ENCODE measurements around the gene EN2. TPM values are rescaled to one million over a fixed set of nuclear protein-coding genes. Genes with fewer than 3 reads are reported as not detected.

EN2 gene
- total RNA-seq, 1 experiment from 2014 or later = 0.07 TPM

DNA sequence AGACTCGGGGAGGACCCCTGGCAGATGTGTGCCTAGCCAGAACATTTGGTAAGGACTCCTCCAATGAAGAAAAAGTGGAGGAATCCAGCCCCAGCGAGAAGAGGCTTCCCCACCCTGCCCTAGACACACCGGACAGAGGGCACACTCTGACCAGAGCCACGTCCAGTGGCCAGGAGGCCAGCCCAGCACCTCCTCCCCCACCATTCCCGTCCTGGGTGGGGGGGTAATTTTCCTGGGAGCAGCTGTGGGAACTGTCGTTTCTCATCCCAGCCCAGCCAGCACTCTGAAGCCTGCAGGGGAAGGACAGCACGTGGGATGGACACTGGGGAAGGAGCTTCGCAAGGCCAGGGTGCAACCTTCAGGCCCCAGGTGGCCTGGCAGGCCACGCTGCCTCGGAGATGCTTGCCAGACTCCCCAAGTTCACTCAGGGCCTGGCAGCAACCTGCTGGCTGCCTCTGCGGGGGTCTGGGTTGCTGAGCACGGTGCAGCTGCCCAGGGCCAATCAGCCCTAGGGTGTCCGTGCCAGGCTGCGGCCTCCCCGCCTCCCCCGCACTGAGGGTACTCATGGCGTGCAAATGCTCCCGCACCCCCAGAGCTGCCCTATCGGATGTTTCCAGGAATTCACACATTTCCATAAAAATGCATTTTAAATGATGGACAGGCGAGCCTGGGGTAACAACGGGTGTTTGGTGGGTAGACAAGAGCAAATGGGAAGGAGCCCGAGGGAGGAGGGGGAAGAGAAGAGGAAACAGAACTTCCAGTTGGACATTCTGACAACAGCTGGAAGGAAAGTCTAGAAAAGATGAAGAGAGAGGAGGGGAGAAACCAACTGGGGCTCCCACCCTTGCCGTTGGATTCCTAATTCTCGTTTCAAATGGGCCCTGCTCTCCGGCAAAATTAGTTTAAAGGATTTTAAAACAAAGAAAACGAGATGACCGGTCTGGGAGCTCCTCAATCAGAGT, 1.9 kb upstream of the EN2 start:
- Histone ChIP-seq H4K5ac (ENCODE audit: insufficient read length, low read depth, low read length) (no peak overlapping the region), H3K56ac (ENCODE audit: insufficient read length, low read depth, low read length) (no peak overlapping the region), H2BK15ac (ENCODE audit: low read depth, low read length) (no peak overlapping the region), H3K27ac (ENCODE audit: insufficient read length, low read depth, low read length) (no peak overlapping the region), H3T11ph (ENCODE audit: low read length) (no peak overlapping the region), H3K79me2 (ENCODE audit: insufficient read depth, low read length) (no peaks in the 10 kb centered on the region), H3K23ac (ENCODE audit: insufficient read length, low read depth, low read length) (no peak overlapping the region), H2AFZ (ENCODE audit: low read length) (no peak overlapping the region), H2BK5ac (ENCODE audit: insufficient read length, low read length) (no peak overlapping the region), H3K9me3 (ENCODE audit: control insufficient read depth, low read depth, low read length) (no peaks in the 10 kb centered on the region), H3K4me1 (ENCODE audit: insufficient read depth, low read length) (no peaks in the 10 kb centered on the region), H3K4me2 (ENCODE audit: insufficient read depth, insufficient read length, low read length) (no peak overlapping the region), H3K27me3 (ENCODE audit: insufficient read depth, low read length) (peaks cover 92% of the 10 kb centered on the region), H2BK20ac (ENCODE audit: low read depth, low read length, poor library complexity, severe bottlenecking) (no peak overlapping the region), H3K23me2 (ENCODE audit: insufficient read length, low read depth, low read length, poor library complexity, severe bottlenecking) (no peaks in the 10 kb centered on the region), H3K9ac (ENCODE audit: extremely low read depth, insufficient read length, low read length) (no peak overlapping the region), H2BK120ac (ENCODE audit: low read depth, low read length, poor library complexity, severe bottlenecking) (no peak overlapping the region), H3K79me1 (ENCODE audit: insufficient read depth, low read depth, low read length, poor library complexity, severe bottlenecking) (no peaks in the 10 kb centered on the region), H3K18ac (ENCODE audit: insufficient read length, low read depth, low read length) (no peak overlapping the region), H4K91ac (ENCODE audit: insufficient read length, low read depth, low read length) (no peak overlapping the region), H3K14ac (ENCODE audit: insufficient read depth, low read length) (no peak overlapping the region), H4K20me1 (ENCODE audit: control insufficient read depth, insufficient read depth, insufficient read length) (peaks cover 7% of the 10 kb centered on the region), H2BK12ac (ENCODE audit: insufficient read length, low read depth, low read length) (no peak overlapping the region), H3K4ac (ENCODE audit: low read depth, low read length) (no peak overlapping the region), H4K8ac (replicated peaks; ENCODE audit: insufficient read length, low read depth, low read length) (no peak overlapping the region), H2AK5ac (ENCODE audit: insufficient read length, low read length) (no peak overlapping the region)
- no peak for DNase-seq
- H3K36me3 Mint-ChIP-seq (ENCODE audit: insufficient read depth in 1 of 3, low read depth in 3 of 3) = no peaks in the 10 kb centered on the region; a peak in 2 of 7 replicates
- peaks cover 2 to 10% of the 10 kb centered on the region in 2 experiments; a peak in 4 of 5 replicates for H3K9me3 Mint-ChIP-seq
- WGBS (ENCODE audit: extremely low coverage, insufficient read length, low lambda C conversion rate) = no CpG with 5 or more reads among the region's 27 CpGs
- no peak overlapping the region for H3K4me3 Mint-ChIP-seq
- TF ChIP-seq, protein P1, sequence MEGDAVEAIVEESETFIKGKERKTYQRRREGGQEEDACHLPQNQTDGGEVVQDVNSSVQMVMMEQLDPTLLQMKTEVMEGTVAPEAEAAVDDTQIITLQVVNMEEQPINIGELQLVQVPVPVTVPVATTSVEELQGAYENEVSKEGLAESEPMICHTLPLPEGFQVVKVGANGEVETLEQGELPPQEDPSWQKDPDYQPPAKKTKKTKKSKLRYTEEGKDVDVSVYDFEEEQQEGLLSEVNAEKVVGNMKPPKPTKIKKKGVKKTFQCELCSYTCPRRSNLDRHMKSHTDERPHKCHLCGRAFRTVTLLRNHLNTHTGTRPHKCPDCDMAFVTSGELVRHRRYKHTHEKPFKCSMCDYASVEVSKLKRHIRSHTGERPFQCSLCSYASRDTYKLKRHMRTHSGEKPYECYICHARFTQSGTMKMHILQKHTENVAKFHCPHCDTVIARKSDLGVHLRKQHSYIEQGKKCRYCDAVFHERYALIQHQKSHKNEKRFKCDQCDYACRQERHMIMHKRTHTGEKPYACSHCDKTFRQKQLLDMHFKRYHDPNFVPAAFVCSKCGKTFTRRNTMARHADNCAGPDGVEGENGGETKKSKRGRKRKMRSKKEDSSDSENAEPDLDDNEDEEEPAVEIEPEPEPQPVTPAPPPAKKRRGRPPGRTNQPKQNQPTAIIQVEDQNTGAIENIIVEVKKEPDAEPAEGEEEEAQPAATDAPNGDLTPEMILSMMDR (conservative IDR thresholded peaks at IDR 0.05) = no peak
- peaks cover 4 to 26% of the 10 kb centered on the region in 2 experiments; a peak in 2 of 4 replicates for H3K4me1 Mint-ChIP-seq
- H3K27me3 Mint-ChIP-seq (ENCODE audit: low read depth) = peaks cover 95% of the 10 kb centered on the region
- H3K27ac Mint-ChIP-seq = no peak overlapping the region
